Epithelial cell of prostate (primary cell): ENCODE measurements around the gene SORCS3.

Experiments used
- DNase-seq: peaks from one replicate; pipeline ENCODE4 v3.0.0-alpha.2; 2011; ENCODE audit warnings: low read depth, low spot score
- H3K27ac ChIP-seq: fragments of 450-650 bp; 2 replicates; pipeline ENCODE4 v1.5.1; 2017; ENCODE audit warnings: mild to moderate bottlenecking

The SORCS3 gene

GRCh38 chr10:104822088-104822487 lies 181.0 kb downstream of the SORCS3 start:
- no peak for DNase-seq

DNA sequence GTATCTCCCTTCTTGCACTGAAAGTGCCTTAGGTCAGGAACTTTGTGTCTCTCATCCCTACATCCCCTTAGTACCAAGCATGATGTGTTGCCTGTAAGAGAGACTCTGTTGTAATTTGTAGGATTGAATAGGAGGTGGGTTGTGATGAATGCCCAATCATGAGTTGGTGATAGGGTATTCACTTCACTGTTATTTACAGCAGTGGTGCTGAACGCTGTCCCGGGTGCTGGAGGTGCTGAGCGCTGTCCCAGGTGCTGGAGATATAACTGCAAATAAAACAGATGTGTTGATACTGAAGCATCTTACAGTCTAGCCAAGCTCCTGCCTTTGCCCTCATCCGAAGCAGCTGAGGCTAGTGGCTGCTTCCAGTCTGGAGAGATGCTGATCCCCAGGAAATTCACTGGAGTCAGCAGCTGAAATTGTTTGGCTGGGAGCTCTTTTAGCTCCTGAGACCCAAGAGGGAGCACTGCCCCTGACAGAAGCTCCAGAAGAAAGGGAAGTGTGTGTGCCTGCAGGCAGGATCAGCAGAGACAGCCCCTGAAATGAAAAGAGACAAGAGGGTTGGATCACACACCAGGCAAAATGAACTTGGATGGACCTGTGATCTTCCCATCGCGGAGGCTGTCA lies 183.4 kb downstream of the SORCS3 start:
- H3K27ac ChIP-seq: no peak overlapping the region
- no peak for DNase-seq

More at GRCh38 chr10:104822088-104822487, 181.0 kb downstream of the SORCS3 start:
- H3K27ac ChIP-seq: no peak overlapping the region

DNA sequence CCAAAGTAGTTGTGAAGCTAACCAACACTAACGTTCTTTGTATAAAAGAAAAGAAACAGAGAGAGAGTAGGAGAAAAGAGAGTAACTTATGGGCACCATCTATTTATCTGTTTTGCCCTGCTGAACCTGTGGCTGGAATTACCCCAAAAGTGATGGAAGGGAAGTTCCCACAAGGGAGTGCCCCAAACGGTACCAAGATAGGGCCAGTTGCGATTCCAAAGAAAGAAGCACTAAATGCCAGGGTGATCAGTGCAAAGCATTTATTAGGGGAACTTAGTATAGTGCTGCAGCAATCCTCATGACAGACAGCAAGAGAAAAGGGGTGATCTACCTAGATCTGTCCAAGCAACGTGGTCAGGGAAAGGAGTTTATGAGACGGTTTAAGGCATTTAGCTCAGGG lies 190.2 kb downstream of the SORCS3 start:
- DNase-seq: no peak
- no peak overlapping the region for H3K27ac ChIP-seq

DNA sequence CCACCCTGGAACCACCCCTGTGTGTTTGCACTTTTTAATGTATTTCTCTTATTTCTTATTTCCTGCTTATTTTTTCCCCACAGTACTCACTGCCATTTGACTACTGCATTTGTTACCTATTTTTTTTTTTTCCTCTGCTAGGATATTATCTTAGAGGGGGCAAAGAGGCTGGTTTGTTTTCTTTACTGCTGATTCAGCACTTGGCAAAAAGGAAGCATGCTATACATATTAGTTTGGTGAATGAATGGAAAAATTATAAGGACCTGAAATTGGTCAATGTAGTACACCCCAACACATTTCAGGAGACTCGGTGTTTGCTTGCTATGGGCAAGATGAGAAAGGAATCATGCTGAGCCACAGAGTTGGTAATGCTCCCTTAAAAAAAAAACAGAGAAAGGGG lies 193.5 kb downstream of the SORCS3 start:
- DNase-seq: no peak
- no peak overlapping the region for H3K27ac ChIP-seq

GRCh38 chr10:104835422-104835821 lies 194.3 kb downstream of the SORCS3 start:
- H3K27ac ChIP-seq: no peak overlapping the region
- no peak for DNase-seq

GRCh38 chr10:104842704-104843103 lies 201.6 kb downstream of the SORCS3 start:
- no peak overlapping the region for H3K27ac ChIP-seq
- no peak for DNase-seq

DNA sequence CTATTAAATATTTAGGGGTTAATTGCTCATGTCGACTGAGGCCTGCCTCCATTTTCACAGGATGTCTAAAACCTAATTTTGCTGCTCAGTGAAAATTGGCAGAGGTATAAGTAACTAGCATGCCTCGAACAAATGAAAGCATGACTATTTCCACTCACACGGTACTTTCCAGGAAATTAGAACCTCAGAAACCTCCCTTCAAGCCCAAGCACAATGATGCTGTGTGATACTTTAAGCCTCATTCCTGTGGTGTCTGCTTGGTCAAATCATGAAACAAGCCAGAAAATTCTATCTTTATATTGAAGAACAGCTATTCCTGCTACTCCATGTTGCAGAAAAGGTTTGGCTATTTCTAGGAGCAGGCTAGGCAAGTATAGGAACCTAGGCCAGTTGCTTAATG lies 203.0 kb downstream of the SORCS3 start:
- no peak overlapping the region for H3K27ac ChIP-seq
- no peak for DNase-seq

GRCh38 chr10:104850023-104850422 lies 208.9 kb downstream of the SORCS3 start:
- DNase-seq: no peak
- no peak overlapping the region for H3K27ac ChIP-seq

DNA sequence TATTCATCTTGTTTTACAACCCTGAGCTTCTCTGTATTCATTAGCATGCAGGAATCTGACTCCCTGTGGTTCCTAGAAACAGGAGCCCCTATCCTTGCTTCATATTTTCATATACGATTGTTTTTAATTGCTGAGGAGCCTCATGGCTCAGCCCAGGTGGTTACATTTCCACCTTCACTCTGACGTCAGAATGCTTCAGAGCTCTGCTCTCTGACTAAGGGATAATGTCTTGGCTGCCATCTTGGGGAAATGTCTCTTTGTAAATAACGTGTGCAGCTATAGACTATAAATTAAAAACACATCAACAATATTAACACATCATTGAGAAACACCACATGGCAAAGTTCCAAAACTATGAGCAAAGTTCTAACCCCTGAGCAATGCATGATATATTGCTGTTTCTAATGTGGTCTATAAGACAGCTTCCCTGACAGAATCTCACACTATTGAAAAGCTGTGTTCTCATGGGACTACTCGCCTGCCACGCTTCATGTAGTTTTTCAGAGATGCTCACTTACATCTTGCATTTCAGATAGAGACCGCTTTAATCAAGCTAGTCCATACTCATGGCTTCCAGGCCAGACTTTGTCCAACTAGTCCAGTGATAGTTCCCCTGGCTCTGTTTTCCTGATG lies 227.0 kb downstream of the SORCS3 start:
- H3K27ac ChIP-seq: no peak overlapping the region
- DNase-seq: no peak

DNA sequence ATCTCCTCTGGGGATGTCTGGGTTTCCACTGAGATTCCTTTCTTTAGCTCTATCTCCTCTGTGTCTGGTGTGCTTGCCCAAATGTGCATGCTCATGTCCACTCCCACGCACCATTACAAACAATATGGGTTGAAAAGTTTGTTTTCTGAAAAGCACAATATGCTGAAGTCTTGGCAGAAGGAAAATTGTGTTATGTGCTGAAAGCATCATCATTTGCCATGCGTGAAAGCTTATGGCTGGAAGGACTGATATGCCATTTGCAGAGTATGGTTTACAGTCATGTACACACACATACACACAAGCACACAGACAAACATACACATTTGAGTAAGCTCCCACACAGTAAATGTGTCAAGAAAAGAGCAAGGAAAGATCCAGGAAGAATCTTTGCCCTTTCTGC lies 231.6 kb downstream of the SORCS3 start:
- H3K27ac ChIP-seq: no peak overlapping the region
- DNase-seq: no peak

- DNase-seq: no peak
Observed at GRCh38 chr10:104873161-104873560, 232.1 kb downstream of the SORCS3 start.

GRCh38 chr10:104875561-104875960 lies 234.5 kb downstream of the SORCS3 start:
- H3K27ac ChIP-seq: no peak overlapping the region
- DNase-seq: no peak

More at GRCh38 chr10:104873161-104873560, 232.1 kb downstream of the SORCS3 start:
- no peak overlapping the region for H3K27ac ChIP-seq

GRCh38 chr10:104880624-104881398 lies 239.7 kb downstream of the SORCS3 start:
- no peak for DNase-seq
- H3K27ac ChIP-seq: no peak overlapping the region

DNA sequence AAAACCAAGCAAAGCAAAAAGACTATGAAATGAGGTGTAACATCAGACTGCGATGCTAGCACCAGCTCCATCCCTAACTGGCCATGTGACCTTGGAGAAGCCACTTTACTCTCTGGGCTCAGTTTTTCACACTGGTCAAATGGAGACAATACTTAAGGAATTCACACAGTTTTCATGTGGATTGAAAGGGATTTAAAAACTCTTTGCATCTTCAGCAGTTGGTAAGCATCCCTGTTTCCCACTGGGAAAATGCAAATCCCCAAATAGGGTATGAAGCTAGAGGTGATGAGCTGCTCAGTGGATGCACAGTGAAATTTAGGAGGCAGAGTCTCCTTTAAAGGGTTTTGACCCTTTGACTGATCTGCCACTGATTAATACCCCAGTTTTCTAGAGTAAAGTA lies 240.7 kb downstream of the SORCS3 start:
- DNase-seq: no peak
- no peak overlapping the region for H3K27ac ChIP-seq

- H3K27ac ChIP-seq: no peak overlapping the region
- no peak for DNase-seq
Observed at GRCh38 chr10:104892879-104893617, 252.0 kb downstream of the SORCS3 start.

- DNase-seq: no peak
- H3K27ac ChIP-seq: no peak overlapping the region
Observed at GRCh38 chr10:104893701-104894100, 252.6 kb downstream of the SORCS3 start.

GRCh38 chr10:104894681-104895080 lies 253.6 kb downstream of the SORCS3 start:
- DNase-seq: no peak

GRCh38 chr10:104895541-104895940 lies 254.5 kb downstream of the SORCS3 start:
- DNase-seq: no peak
- no peak overlapping the region for H3K27ac ChIP-seq

More at GRCh38 chr10:104894681-104895080, 253.6 kb downstream of the SORCS3 start:
- no peak overlapping the region for H3K27ac ChIP-seq

DNA sequence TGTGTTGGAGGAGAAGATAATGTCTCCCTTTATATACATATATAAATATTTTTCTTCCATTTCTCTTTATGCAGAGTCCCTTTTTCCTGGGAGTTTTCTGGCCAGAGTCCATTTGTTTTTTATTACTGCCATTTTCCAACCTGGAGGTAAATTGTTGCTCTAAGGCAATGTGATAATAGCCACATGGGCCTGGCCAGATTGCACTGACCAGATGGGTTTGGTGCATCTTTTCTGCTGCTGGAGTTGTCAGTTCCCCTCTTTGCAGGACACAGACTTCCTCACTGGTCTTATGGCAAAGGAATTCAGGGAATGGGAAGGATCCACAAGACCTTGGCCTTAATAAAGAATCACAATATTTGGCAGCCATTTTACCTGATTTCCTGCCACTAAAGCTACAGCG lies 254.9 kb downstream of the SORCS3 start:
- H3K27ac ChIP-seq: no peak overlapping the region
- no peak for DNase-seq

DNA sequence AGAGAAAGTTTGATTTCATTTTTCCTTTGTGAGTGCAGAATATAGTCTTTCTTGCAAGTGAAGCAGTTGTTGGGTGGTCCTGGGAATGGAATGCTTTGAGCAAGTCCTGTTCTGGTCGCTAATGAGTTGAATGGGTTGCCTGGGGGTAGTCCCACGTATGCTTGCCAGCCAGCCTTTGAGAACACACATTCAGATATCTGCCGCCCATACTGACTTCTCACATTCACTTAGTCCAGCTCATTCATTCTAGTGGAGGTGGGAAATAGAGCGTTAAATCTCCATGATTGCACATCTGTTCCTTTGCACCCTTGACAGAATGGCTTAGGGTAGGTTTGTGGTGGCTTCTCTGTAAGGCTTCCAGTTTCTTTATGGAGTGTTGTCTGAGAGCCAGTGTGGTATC lies 256.6 kb downstream of the SORCS3 start:
- no peak for DNase-seq

GRCh38 chr10:104899779-104900178 lies 258.7 kb downstream of the SORCS3 start:
- DNase-seq: no peak
- no peak overlapping the region for H3K27ac ChIP-seq

More for the DNA sequence above, 256.6 kb downstream of the SORCS3 start:
- H3K27ac ChIP-seq: no peak overlapping the region
